GM20000 (cell line): ENCODE results near the gene C1QTNF12.

Source experiments
- DNase-seq: peaks from one replicate; pipeline ENCODE4 v3.0.0; 2012; ENCODE audit warnings: low spot score
- TF ChIP-seq, protein P1 (sequence below): IDR thresholded peaks from 2 replicates; pipeline ENCODE4 v1.5.1; 2012; ENCODE audit warnings: mild to moderate bottlenecking, control low read depth; ENCODE audit errors: extremely low read depth, missing control alignments

Gene C1QTNF12

DNA sequence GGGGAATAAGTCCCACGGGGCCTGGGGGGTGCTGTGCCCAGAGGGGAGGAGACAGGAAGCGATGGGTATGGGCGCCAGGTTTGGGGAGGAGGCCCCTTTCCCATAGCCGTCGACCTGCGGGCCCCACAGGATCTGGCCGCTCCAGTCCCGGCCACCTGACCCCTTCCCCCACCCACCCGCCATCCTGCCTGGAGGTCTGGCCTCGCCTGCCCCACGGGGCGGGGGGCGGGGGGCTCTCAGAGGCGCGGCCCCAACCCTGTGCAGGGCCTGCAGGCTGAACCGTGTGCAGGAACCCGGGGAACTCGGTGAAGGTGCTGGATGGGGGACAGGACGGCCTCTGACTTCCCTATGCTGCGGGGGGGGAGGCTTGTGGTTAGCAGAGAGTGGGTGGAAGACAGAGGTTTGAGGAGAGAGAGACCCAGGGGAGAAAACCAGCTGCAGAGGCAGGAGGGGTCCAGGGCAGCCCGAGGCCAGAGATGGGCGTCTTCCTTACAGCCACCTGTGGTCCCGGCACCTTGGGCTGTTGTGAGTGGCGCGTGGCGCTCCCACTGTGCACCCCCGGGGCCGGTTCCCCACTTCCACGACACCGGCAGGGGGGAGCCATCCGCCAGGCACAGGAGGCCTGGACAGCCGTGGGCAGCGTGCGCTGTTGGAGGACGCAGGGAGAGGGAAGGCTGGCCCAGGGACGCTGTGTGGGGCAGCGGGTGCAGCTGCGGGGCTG is 37.6 kb downstream of the C1QTNF12 start:
- peak; percentile 73 for DNase-seq
- TF ChIP-seq, protein P1, sequence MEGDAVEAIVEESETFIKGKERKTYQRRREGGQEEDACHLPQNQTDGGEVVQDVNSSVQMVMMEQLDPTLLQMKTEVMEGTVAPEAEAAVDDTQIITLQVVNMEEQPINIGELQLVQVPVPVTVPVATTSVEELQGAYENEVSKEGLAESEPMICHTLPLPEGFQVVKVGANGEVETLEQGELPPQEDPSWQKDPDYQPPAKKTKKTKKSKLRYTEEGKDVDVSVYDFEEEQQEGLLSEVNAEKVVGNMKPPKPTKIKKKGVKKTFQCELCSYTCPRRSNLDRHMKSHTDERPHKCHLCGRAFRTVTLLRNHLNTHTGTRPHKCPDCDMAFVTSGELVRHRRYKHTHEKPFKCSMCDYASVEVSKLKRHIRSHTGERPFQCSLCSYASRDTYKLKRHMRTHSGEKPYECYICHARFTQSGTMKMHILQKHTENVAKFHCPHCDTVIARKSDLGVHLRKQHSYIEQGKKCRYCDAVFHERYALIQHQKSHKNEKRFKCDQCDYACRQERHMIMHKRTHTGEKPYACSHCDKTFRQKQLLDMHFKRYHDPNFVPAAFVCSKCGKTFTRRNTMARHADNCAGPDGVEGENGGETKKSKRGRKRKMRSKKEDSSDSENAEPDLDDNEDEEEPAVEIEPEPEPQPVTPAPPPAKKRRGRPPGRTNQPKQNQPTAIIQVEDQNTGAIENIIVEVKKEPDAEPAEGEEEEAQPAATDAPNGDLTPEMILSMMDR, result no peak

GRCh38 chr1:1207571-1207892 is 39.0 kb downstream of the C1QTNF12 start:
- TF ChIP-seq, protein P1, result no peak
- DNase-seq, result no peak

GRCh38 chr1:1206966-1207531 is 39.5 kb downstream of the C1QTNF12 start:
- DNase-seq, result no peak
- TF ChIP-seq, protein P1, result no peak

GRCh38 chr1:1206376-1206965 is 40.1 kb downstream of the C1QTNF12 start, which contains the start of gene TNFRSF18:
TNFRSF18 (minus strand) TSS chr1:1206592; CDS start chr1:1206571, 21 bp downstream.
- peak; percentile 75 for DNase-seq
- TF ChIP-seq, protein P1, result no peak

GRCh38 chr1:1205769-1206375 is 40.6 kb downstream of the C1QTNF12 start:
- TF ChIP-seq, protein P1, result no peak
- peak; percentile 66 for DNase-seq

DNA sequence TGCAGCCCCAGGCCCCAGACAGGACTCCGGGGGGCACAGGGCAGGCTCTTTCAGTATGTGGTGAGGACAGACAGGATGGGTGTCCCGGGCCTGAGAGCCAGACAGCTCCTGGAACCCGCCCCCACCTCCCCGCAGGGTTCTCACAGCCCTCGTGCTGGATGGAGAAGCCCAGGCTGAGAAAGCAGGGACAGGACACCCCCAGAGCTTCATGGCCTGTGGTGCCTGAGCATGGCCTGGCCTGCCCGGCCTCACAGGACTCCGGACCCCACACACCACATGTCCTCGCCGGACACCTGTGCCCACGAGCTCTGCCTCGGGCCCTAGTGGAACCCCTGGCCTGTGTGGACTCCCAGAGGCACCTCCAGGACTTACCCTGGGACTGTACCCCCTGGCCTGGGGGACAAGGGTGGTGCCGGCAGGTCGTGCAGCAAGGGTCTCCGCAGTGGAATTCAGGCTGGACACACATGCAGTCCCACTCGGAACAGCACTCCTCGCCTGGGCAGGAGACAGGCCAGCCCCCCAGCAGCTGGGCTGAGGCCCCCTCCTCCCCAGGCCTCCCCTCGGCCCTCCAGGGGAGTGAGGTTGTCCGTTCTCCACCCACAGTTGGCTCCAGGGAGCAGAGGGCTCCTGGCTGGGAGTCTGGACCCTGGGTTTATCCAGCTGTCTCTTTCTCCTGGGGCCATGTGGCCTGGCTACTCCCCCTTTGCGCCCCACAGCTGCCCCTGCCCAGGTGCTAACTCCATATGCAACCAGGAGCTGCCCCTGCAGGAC is 41.3 kb downstream of the C1QTNF12 start:
- DNase-seq, result no peak
- TF ChIP-seq, protein P1, result no peak
